Erythroblast (primary cell): ENCODE measurements around the gene RTP3.

ENCODE experiments used
- GATA1 ChIP-seq: IDR thresholded peaks from 2 replicates; pipeline ENCODE4 v1.6.1; 2011; ENCODE audit warnings: low read depth, mild to moderate bottlenecking, control low read depth, low read length, moderate library complexity
- POLR2A ChIP-seq: IDR thresholded peaks from 2 replicates; pipeline ENCODE4 v1.6.1; 2011; ENCODE audit warnings: mild to moderate bottlenecking, low read length

DNA sequence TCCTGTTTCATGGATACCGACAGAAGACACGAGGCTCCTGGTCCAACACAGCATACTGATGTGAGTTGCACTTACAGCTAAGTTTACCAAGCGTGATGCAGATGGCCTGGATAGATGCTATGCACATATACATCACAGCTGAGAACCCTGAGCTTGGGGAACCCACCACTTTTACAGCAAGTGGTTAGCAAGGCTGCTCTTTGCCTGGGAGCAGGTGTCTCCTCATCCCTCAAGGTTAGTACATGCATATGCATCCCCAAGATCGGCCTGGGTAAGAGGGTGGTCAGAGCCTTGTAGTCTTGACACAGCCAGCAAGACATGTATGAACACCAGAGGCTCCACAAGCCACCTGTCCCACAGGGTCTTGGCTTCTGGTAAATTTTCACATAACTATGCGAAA lies 40.0 kb downstream of the RTP3 start:
- TF ChIP-seq POLR2A (no peak), GATA1 (no peak)
